Measurements from ENCODE around the gene WDR41. TPM values are rescaled to one million over a fixed set of nuclear protein-coding genes. Genes with fewer than 3 reads are reported as not detected.
"Not testable (repeated sequence)": the region's sequence is repeated elsewhere in the genome, so short reads cannot be mapped to it uniquely, and the experiment has no call there.

Gene WDR41
- total RNA-seq, 2 experiments from 2014 or later: 15.6 to 21.4 TPM

DNA sequence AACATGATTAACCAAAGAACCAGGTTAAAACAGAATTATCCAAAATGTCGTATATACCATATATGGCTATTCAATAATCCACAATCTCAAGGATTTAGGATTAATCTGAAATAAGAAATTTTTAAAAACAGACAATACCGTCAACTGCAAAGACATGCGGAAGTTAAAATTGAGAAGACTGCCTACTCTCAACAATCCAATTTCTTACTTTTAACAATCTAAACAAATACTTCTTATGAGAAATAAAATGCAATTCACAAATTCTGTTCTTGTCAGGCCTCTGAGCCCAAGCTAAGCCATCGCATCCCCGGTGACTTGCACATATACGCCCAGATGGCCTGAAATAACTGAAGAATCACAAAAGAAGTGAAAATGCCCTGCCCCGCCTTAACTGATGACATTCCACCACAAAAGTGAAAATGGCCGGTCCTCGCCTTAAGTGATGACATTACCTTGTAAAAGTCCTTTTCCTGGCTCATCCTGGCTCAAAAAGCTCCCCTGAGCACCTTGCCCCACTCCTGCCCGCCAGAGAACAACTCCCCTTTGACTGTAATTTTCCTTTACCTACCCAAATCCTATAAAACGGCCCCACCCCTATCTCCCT lies 1.3 kb downstream of the WDR41 start:
- CTCF ChIA-PET: interaction anchor here (1.5 to 4.0 kb wide), 6 partner anchors 7 to 460 kb away, joined by 4 to 38 read pairs (median 12); partner anchors contain the start of gene ZBED3
- H3K27ac Mint-ChIP-seq: peak overlapping the region; percentile 94
- H3K27me3 Mint-ChIP-seq (ENCODE audit: low read depth); POLR2A ChIA-PET; H3K9me3 Mint-ChIP-seq (ENCODE audit: insufficient read depth); ATAC-seq; H3K36me3 Mint-ChIP-seq (ENCODE audit: low read depth): not testable (repeated sequence)
- DNase-seq: peak; percentile 34
- H3K4me3 Mint-ChIP-seq: peak overlapping the region; percentile 85
- peaks cover 23% of the 10 kb centered on the region for H3K4me1 Mint-ChIP-seq (ENCODE audit: low read depth)

DNA sequence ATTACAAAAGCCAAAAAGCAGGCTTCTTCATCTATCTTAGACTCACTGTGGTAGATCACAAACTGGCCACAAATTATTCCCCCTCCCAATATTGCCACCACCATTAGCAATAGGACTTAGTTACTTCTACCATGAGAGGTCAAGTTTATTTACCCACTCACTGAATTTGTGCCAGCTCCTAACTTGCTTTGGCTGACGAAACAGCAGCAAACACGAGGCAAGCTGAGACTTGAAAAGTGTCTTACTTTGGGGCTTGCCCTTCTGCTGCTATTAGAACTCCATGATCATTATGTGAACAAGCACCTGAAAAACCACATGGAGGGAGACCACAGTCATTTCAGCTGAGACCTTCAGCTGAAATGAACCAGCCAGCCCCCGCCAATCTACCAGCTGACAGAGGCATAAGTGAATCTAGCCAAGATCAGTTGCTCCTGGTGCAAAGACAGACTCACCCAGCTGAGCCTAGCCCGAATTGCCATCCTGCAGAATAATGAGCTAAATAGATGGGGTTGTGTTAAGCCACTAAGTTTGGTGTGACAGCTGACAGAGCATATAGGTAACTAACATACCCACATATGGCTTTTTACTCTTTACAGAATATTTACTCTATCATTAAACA lies 5.7 kb downstream of the WDR41 start:
- Mint-ChIP-seq H3K27ac (no peak overlapping the region), H3K27me3 (ENCODE audit: low read depth) (no peaks in the 10 kb centered on the region), H3K4me3 (no peak overlapping the region), H3K36me3 (ENCODE audit: low read depth) (peaks cover 25% of the 10 kb centered on the region), H3K9me3 (ENCODE audit: insufficient read depth) (no peaks in the 10 kb centered on the region), H3K4me1 (ENCODE audit: low read depth) (peaks cover 9% of the 10 kb centered on the region)
- no peak for ATAC-seq
- no peak for DNase-seq
- POLR2A ChIA-PET: no interaction called here
- CTCF ChIA-PET: no interaction called here

- H3K9me3 Mint-ChIP-seq (ENCODE audit: insufficient read depth): no peaks in the 10 kb centered on the region
- no peak overlapping the region for H3K4me3 Mint-ChIP-seq
- ChIA-PET CTCF (interaction anchor here (2.7 kb wide), 1 partner anchor 9 kb away, joined by 13 read pairs; the partner anchor contains the start of gene WDR41), POLR2A (no interaction called here)
- no peak for DNase-seq
- peaks cover 3% of the 10 kb centered on the region for H3K4me1 Mint-ChIP-seq (ENCODE audit: low read depth)
- ATAC-seq: no peak
- peaks cover 29% of the 10 kb centered on the region for H3K36me3 Mint-ChIP-seq (ENCODE audit: low read depth)
- H3K27me3 Mint-ChIP-seq (ENCODE audit: low read depth): no peaks in the 10 kb centered on the region
- H3K27ac Mint-ChIP-seq: no peak overlapping the region
These were observed 8.4 kb downstream of the WDR41 start for GRCh38 chr5:77483682-77484081.

DNA sequence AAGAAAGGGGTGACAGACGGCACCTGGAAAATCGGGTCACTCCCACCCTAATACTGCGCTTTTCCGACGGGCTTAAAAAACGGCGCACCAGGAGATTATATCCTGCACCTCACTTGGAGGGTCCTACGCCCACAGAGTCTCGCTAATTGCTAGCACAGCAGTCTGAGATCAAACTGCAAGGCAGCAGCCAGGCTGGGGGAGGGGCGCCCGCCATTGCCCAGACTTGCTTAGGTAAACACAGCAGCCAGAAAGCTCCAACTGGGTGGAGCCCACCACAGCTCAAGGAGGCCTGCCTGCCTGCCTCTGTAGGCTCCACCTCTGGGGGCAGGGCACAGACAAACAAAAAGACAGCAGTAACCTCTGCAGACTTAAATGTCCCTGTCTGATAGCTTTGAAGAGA lies 17.1 kb downstream of the WDR41 start:
- H3K4me3 Mint-ChIP-seq; DNase-seq; POLR2A ChIA-PET; H3K9me3 Mint-ChIP-seq (ENCODE audit: insufficient read depth); H3K27me3 Mint-ChIP-seq (ENCODE audit: low read depth); H3K4me1 Mint-ChIP-seq (ENCODE audit: low read depth); H3K27ac Mint-ChIP-seq; CTCF ChIA-PET; ATAC-seq: not testable (repeated sequence)
- peaks cover 18% of the 10 kb centered on the region for H3K36me3 Mint-ChIP-seq (ENCODE audit: low read depth)

DNA sequence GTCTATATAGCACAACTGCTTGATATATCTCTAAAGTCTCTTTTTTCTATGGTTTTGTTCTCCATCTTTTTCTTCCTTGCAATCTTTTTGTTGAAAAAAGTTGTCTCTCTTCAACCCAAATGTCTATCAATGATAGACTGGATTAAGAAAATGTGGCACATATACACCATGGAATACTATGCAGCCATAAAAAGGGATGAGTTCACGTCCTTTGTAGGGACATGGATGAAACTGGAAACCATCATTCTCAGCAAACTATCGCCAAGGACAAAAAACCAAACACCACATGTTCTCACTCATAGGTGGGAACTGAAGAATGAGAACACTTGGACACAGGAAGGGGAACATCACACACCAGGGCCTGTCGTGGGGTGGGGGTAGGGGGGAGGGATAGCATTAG lies 23.2 kb downstream of the WDR41 start:
- DNase-seq; H3K4me3 Mint-ChIP-seq; H3K4me1 Mint-ChIP-seq (ENCODE audit: low read depth); H3K9me3 Mint-ChIP-seq (ENCODE audit: insufficient read depth); ATAC-seq; CTCF ChIA-PET; H3K27me3 Mint-ChIP-seq (ENCODE audit: low read depth); H3K27ac Mint-ChIP-seq; POLR2A ChIA-PET: not testable (repeated sequence)
- H3K36me3 Mint-ChIP-seq (ENCODE audit: low read depth): peaks cover 22% of the 10 kb centered on the region

GRCh38 chr5:77463905-77464304 lies 28.2 kb downstream of the WDR41 start:
- ChIA-PET POLR2A (no interaction called here), CTCF (interaction anchor here (1.4 kb wide), 1 partner anchor 28 kb away, joined by 6 read pairs; the partner anchor contains the start of gene WDR41)
- Mint-ChIP-seq H3K4me3 (no peak overlapping the region), H3K9me3 (ENCODE audit: insufficient read depth) (no peaks in the 10 kb centered on the region), H3K4me1 (ENCODE audit: low read depth) (peaks cover 2% of the 10 kb centered on the region), H3K36me3 (ENCODE audit: low read depth) (peaks cover 6% of the 10 kb centered on the region), H3K27ac (no peak overlapping the region), H3K27me3 (ENCODE audit: low read depth) (no peaks in the 10 kb centered on the region)
- no peak for DNase-seq
- no peak for ATAC-seq

- ChIA-PET CTCF (no interaction called here), POLR2A (no interaction called here)
- Mint-ChIP-seq H3K36me3 (ENCODE audit: low read depth) (peaks cover 2% of the 10 kb centered on the region), H3K4me1 (ENCODE audit: low read depth) (peaks cover 2% of the 10 kb centered on the region), H3K27me3 (ENCODE audit: low read depth) (no peaks in the 10 kb centered on the region), H3K9me3 (ENCODE audit: insufficient read depth) (no peaks in the 10 kb centered on the region), H3K4me3 (no peak overlapping the region), H3K27ac (no peak overlapping the region)
- no peak for DNase-seq
- no peak for ATAC-seq
These were observed 30.8 kb downstream of the WDR41 start for GRCh38 chr5:77461287-77461686.

DNA sequence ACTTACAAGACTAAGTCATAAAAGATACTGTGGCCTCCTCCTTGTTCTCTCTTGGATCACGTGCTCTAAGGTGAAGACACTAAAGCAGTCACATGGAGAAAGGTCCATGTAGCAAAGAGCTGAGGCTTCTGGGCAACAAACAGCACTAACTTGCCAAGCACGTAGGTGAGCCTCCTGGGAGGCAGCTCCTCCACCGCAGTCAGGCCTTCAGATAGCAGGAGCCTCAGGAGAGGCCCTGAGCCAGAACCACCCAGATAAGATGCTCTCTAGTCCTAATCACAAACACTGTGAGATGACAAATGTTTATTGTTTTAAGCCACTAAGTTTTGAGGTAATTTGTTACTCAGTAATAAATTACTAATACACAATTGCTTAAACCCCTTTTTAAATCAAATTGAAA lies 38.0 kb downstream of the WDR41 start:
- ChIA-PET POLR2A (no interaction called here), CTCF (interaction anchor here (1.5 kb wide), 1 partner anchor 38 kb away, joined by 5 read pairs; the partner anchor contains the start of gene WDR41)
- H3K27me3 Mint-ChIP-seq (ENCODE audit: low read depth): no peaks in the 10 kb centered on the region
- H3K4me1 Mint-ChIP-seq (ENCODE audit: low read depth): no peaks in the 10 kb centered on the region
- no peak overlapping the region for H3K27ac Mint-ChIP-seq
- H3K4me3 Mint-ChIP-seq: no peak overlapping the region
- no peaks in the 10 kb centered on the region for H3K9me3 Mint-ChIP-seq (ENCODE audit: insufficient read depth)
- ATAC-seq (no peak), DNase-seq (no peak)
- H3K36me3 Mint-ChIP-seq (ENCODE audit: low read depth): peaks cover 12% of the 10 kb centered on the region

DNA sequence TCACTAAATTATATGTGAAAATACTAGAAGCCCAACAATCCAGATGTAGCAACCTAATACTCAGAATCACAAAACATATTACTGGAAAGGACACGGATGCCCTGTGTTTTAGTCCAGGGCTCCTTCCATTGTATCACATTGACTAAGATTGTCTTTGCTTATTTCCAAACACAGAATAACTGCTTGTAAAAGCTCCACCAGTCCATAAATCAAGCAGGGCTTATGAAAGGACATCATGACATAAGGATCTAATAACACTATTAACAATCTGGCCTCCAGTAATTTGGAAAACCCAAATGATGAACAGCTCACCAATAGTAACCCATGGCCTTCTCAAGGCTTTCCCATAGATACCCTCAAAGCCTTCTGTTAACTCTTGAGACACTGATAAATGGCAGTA lies 39.8 kb downstream of the WDR41 start:
- POLR2A ChIA-PET: no interaction called here
- CTCF ChIA-PET: interaction anchor here (0.7 kb wide), 1 partner anchor 571 kb away, joined by 3 read pairs; no protein-coding TSS in a partner anchor
- DNase-seq: no peak
- no peak overlapping the region for H3K4me3 Mint-ChIP-seq
- H3K9me3 Mint-ChIP-seq (ENCODE audit: insufficient read depth): no peaks in the 10 kb centered on the region
- ATAC-seq: no peak
- H3K36me3 Mint-ChIP-seq (ENCODE audit: low read depth): peaks cover 27% of the 10 kb centered on the region
- no peaks in the 10 kb centered on the region for H3K4me1 Mint-ChIP-seq (ENCODE audit: low read depth)
- no peak overlapping the region for H3K27ac Mint-ChIP-seq
- H3K27me3 Mint-ChIP-seq (ENCODE audit: low read depth): no peaks in the 10 kb centered on the region

GRCh38 chr5:77449981-77450380 lies 42.1 kb downstream of the WDR41 start:
- ChIA-PET CTCF (interaction anchor here (0.9 kb wide), 1 partner anchor 23 kb away, joined by 3 read pairs; no protein-coding TSS in a partner anchor), POLR2A (no interaction called here)
- peaks cover 40% of the 10 kb centered on the region for H3K36me3 Mint-ChIP-seq (ENCODE audit: low read depth)
- DNase-seq (no peak), ATAC-seq (no peak)
- H3K9me3 Mint-ChIP-seq (ENCODE audit: insufficient read depth): no peaks in the 10 kb centered on the region
- H3K4me3 Mint-ChIP-seq: no peak overlapping the region
- H3K27me3 Mint-ChIP-seq (ENCODE audit: low read depth): no peaks in the 10 kb centered on the region
- H3K27ac Mint-ChIP-seq: no peak overlapping the region
- H3K4me1 Mint-ChIP-seq (ENCODE audit: low read depth): no peaks in the 10 kb centered on the region

GRCh38 chr5:77449277-77449676 lies 42.8 kb downstream of the WDR41 start:
- peaks cover 40% of the 10 kb centered on the region for H3K36me3 Mint-ChIP-seq (ENCODE audit: low read depth)
- H3K4me3 Mint-ChIP-seq: no peak overlapping the region
- ChIA-PET CTCF (no interaction called here), POLR2A (no interaction called here)
- no peaks in the 10 kb centered on the region for H3K4me1 Mint-ChIP-seq (ENCODE audit: low read depth)
- ATAC-seq: no peak
- DNase-seq: no peak
- no peak overlapping the region for H3K27ac Mint-ChIP-seq
- no peaks in the 10 kb centered on the region for H3K9me3 Mint-ChIP-seq (ENCODE audit: insufficient read depth)
- H3K27me3 Mint-ChIP-seq (ENCODE audit: low read depth): no peaks in the 10 kb centered on the region

DNA sequence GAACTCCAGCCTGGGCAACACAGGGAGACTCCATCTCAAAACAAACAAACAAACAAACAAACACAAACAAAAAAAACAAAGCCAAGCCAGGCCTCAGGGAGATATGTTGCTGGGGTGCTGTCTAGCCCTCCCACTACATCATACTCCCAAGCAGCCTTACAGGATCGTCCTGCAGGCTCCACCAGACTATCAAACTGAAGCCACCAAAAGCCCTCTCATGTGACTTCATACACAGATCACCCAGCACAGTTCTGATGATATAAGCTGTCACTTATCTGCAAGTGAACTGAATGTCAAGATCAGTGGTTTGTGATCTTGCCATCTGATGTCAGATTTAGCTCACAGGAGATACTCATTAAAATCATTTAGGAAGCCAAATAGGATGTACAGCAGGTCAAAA lies 43.3 kb downstream of the WDR41 start:
- no peak for ATAC-seq
- CTCF ChIA-PET: no interaction called here
- Mint-ChIP-seq H3K36me3 (ENCODE audit: low read depth) (peaks cover 40% of the 10 kb centered on the region), H3K27ac (no peak overlapping the region), H3K9me3 (ENCODE audit: insufficient read depth) (no peaks in the 10 kb centered on the region), H3K4me1 (ENCODE audit: low read depth) (no peaks in the 10 kb centered on the region), H3K27me3 (ENCODE audit: low read depth) (no peaks in the 10 kb centered on the region), H3K4me3 (no peak overlapping the region)
- DNase-seq: no peak
- POLR2A ChIA-PET: no interaction called here
